CD14-positive monocyte (primary cell): ENCODE results near the gene CDH11. TPM values are rescaled to one million over a fixed set of nuclear protein-coding genes. Genes with fewer than 3 reads are reported as not detected.

Experiments
- DNase-seq, 3 donors: peaks; one replicate each; pipeline ENCODE4 v3.0.0-alpha.2; 2011 to 2022
- H2AFZ ChIP-seq: 2 replicates; pipeline ENCODE4 v1.6.0; 2012; ENCODE audit warnings: mild to moderate bottlenecking, low read depth, low read length, inconsistent platforms; ENCODE audit not compliant: insufficient read depth, poor library complexity, severe bottlenecking
- H3K27ac ChIP-seq, 2 donors: 1 replicate in 1 of 2; 2 replicates in 1 of 2; pipeline ENCODE4 v1.5.1; 2012 to 2013; ENCODE audit warnings: low read length in 2 of 2, control low read depth in 1 of 2, inconsistent platforms in 1 of 2, low read depth in 1 of 2, mild to moderate bottlenecking in 1 of 2
- H3K27me3 ChIP-seq, 2 donors: one replicate each; pipeline versions ENCODE4 v1.6.0 to v1.6.1; 2011 to 2013; ENCODE audit warnings: low read length in 2 of 2; ENCODE audit not compliant: control insufficient read depth in 2 of 2, insufficient read depth in 2 of 2
- H3K36me3 ChIP-seq, 2 donors: replicated peaks in 1 of 2; 1 replicate in 1 of 2; 2 replicates in 1 of 2; pipeline versions ENCODE4 v1.5.1 to v1.6.1; 2012 to 2013; ENCODE audit warnings: low read length in 2 of 2, control low read depth in 1 of 2, inconsistent platforms in 1 of 2, mild to moderate bottlenecking in 1 of 2; ENCODE audit not compliant: insufficient read depth in 2 of 2, control insufficient read depth in 1 of 2
- H3K4me1 ChIP-seq, 2 donors: 1 replicate in 1 of 2; 2 replicates in 1 of 2; pipeline versions ENCODE4 v1.5.1 to v1.6.1; 2012 to 2013; ENCODE audit warnings: low read length in 2 of 2, control low read depth in 1 of 2, inconsistent platforms in 1 of 2, mild to moderate bottlenecking in 1 of 2, moderate library complexity in 1 of 2; ENCODE audit not compliant: insufficient read depth in 2 of 2, control insufficient read depth in 1 of 2
- H3K4me2 ChIP-seq: replicated peaks from 2 replicates; pipeline ENCODE3; 2012; ENCODE audit warnings: low read length, moderate library complexity, mild to moderate bottlenecking; ENCODE audit not compliant: poor library complexity, severe bottlenecking; ENCODE audit errors: extremely low read depth
- H3K4me3 ChIP-seq, 3 experiments: fragments of 200-600 bp in 1 of 3; sonication (generic) in 1 of 3; replicated peaks in 1 of 3; 1 replicate in 2 of 3; 2 replicates in 1 of 3; pipeline ENCODE4 v1.5.1; 2011 to 2013; ENCODE audit warnings: low read length in 3 of 3, mild to moderate bottlenecking in 3 of 3, control low read depth in 2 of 3, low read depth in 2 of 3, inconsistent platforms in 1 of 3, moderate library complexity in 1 of 3
- H3K79me2 ChIP-seq: 2 replicates; pipeline ENCODE4 v1.6.0; 2012; ENCODE audit warnings: mild to moderate bottlenecking, control low read depth, inconsistent platforms, low read length, moderate library complexity; ENCODE audit not compliant: insufficient read depth
- H3K9ac ChIP-seq: 2 replicates; pipeline ENCODE4 v1.6.0; 2017; ENCODE audit warnings: low read length, mild to moderate bottlenecking; ENCODE audit not compliant: insufficient read depth, poor library complexity, severe bottlenecking
- H3K9me3 ChIP-seq, 2 donors: replicated peaks in 1 of 2; 1 replicate in 1 of 2; 2 replicates in 1 of 2; pipeline versions ENCODE4 v1.5.1 to v1.6.1; 2012 to 2013; ENCODE audit warnings: low read length in 2 of 2, control low read depth in 1 of 2; ENCODE audit not compliant: control insufficient read depth in 1 of 2, insufficient read depth in 1 of 2
- H4K20me1 ChIP-seq: 2 replicates; pipeline ENCODE4 v1.6.0; 2012; ENCODE audit warnings: mild to moderate bottlenecking, low read length, control low read depth, moderate library complexity; ENCODE audit not compliant: insufficient read depth
- H3K27ac Mint-ChIP-seq, 7 donors: one replicate each; pipeline ENCODE4 v1.8.0; 2020; ENCODE audit warnings: mild to moderate bottlenecking in 7 of 7, mixed read lengths in 7 of 7, moderate library complexity in 6 of 7, inconsistent platforms in 2 of 7
- H3K27me3 Mint-ChIP-seq, 3 donors: one replicate each; pipeline ENCODE4 v1.8.0; 2021 to 2022; ENCODE audit warnings: low read depth in 3 of 3, mild to moderate bottlenecking in 3 of 3, mixed read lengths in 3 of 3, moderate library complexity in 3 of 3, inconsistent platforms in 1 of 3
- H3K36me3 Mint-ChIP-seq, 2 donors: one replicate each; pipeline ENCODE4 v1.8.0; 2020; ENCODE audit warnings: mixed read lengths in 2 of 2, inconsistent platforms in 1 of 2, mild to moderate bottlenecking in 1 of 2
- H3K4me1 Mint-ChIP-seq: one replicate; pipeline ENCODE4 v1.8.0; 2020; ENCODE audit warnings: mild to moderate bottlenecking, mixed read lengths
- H3K4me3 Mint-ChIP-seq, 2 donors: one replicate each; pipeline ENCODE4 v1.8.0; 2020; ENCODE audit warnings: mild to moderate bottlenecking in 2 of 2, mixed read lengths in 2 of 2, moderate library complexity in 1 of 2
- H3K9me3 Mint-ChIP-seq, 7 donors: one replicate each; pipeline ENCODE4 v1.8.0; 2020 to 2022; ENCODE audit warnings: mixed read lengths in 7 of 7, mild to moderate bottlenecking in 6 of 7, moderate library complexity in 6 of 7, inconsistent platforms in 2 of 7
- CTCF ChIP-seq: fragments of 200-600 bp; IDR thresholded peaks from one replicate; pipeline ENCODE4 v1.8.0; 2022; ENCODE audit warnings: antibody characterized with exemption, mild to moderate bottlenecking
- WGBS: methylation state at CpG from one replicate; pipeline ENCODE4 v1.1.5; 2013; ENCODE audit warnings: missing lambda C conversion rate; ENCODE audit not compliant: insufficient coverage; 5-methylcytosine and 5-hydroxymethylcytosine counted together
- intact Hi-C, 2 donors: fragments of 100-400 bp; cut with micrococcal nuclease; formaldehyde crosslinking; loops; one replicate each; pipeline versions ENCODE4 v1.15.0 to v1.15.1; 2023
- polyA plus RNA-seq, 3 donors: library from polyadenylated mRNA; depleted of rRNA in 1 of 3; unstranded in 2 of 3; stranded (reverse) in 1 of 3; fragments of 300-500 nt in 2 of 3; fragments of >200 nt in 1 of 3; fragmentation: Illumina TruSeq in 2 of 3; gene quantifications; 1 replicate in 2 of 3; 2 replicates in 1 of 3; pipeline ENCODE4 v1.2.3, GENCODE V29; 2012 to 2021

Gene CDH11
- polyA plus RNA-seq, 3 donors = not detected

GRCh38 chr16:65119435-65119834 lies 2.4 kb downstream of the CDH11 start:
- H3K79me2 ChIP-seq = no peaks in the 10 kb centered on the region
- Mint-ChIP-seq H3K9me3 (peaks cover 0 to 11% (median 1%) of the 10 kb centered on the region in 7 donors), H3K27me3 (peaks cover 47 to 63% (median 58%) of the 10 kb centered on the region in 3 donors), H3K4me3 (peak overlapping the region in 1 of 2 donors; percentile 53), H3K36me3 (no peaks in the 10 kb centered on the region), H3K27ac (no peak overlapping the region), H3K4me1 (no peaks in the 10 kb centered on the region)
- H3K4me1 ChIP-seq = no peaks in the 10 kb centered on the region
- intact Hi-C loops = no loop called here
- WGBS = no CpG with 5 or more reads among the region's 2 CpGs
- DNase-seq = no peak
- no peak overlapping the region for H3K27ac ChIP-seq
- peaks cover 0 to 7% of the 10 kb centered on the region in 2 donors for H3K9me3 ChIP-seq
- H3K4me2 ChIP-seq = no peak overlapping the region
- H3K9ac ChIP-seq = no peak overlapping the region
- peaks cover 37 to 62% of the 10 kb centered on the region in 2 donors for H3K27me3 ChIP-seq
- H2AFZ ChIP-seq = no peak overlapping the region
- H4K20me1 ChIP-seq = no peaks in the 10 kb centered on the region
- TF ChIP-seq CTCF = no peak
- no peaks in the 10 kb centered on the region for H3K36me3 ChIP-seq
- no peak overlapping the region for H3K4me3 ChIP-seq

DNA sequence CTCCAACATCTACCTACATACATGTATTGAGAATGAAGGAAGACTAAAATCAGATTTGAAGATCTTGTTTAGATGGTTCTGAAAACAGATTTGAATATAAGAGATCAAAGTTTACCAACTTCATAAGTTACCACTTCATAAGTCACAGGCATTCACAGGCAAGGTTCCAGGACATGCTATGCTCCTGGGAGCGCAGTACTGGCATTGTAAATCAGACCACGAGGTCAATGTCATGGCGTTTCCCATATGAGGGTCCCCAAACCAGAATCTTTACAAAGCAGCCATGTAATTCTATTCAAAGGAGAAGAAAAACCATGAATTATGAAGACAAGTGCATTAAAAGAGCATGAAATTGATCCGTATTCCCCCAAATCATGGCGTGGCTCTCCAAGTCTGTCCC lies 3.0 kb downstream of the CDH11 start:
- no peak overlapping the region for H3K4me2 ChIP-seq
- H3K79me2 ChIP-seq = no peaks in the 10 kb centered on the region

More for the DNA sequence above, 3.0 kb downstream of the CDH11 start:
- peaks cover 0 to 7% of the 10 kb centered on the region in 2 donors for H3K9me3 ChIP-seq
- H3K4me3 ChIP-seq = no peak overlapping the region
- H3K27me3 ChIP-seq = peaks cover 32 to 56% of the 10 kb centered on the region in 2 donors
- no peak overlapping the region for H3K9ac ChIP-seq
- H3K4me1 ChIP-seq = no peaks in the 10 kb centered on the region
- intact Hi-C loops = no loop called here
- no peak for DNase-seq
- H3K27me3 Mint-ChIP-seq = peaks cover 42 to 57% (median 53%) of the 10 kb centered on the region in 3 donors
- TF ChIP-seq CTCF = no peak
- 60% methylated on average over 2 of the region's 5 CpGs for WGBS
- no peak overlapping the region for H3K27ac ChIP-seq
- H3K9me3 Mint-ChIP-seq = peaks cover 0 to 10% (median 1%) of the 10 kb centered on the region in 7 donors
- no peaks in the 10 kb centered on the region for H3K4me1 Mint-ChIP-seq
- no peaks in the 10 kb centered on the region for H4K20me1 ChIP-seq
- H3K36me3 ChIP-seq = no peaks in the 10 kb centered on the region
- no peak overlapping the region for H3K27ac Mint-ChIP-seq
- H2AFZ ChIP-seq = no peak overlapping the region
- no peaks in the 10 kb centered on the region for H3K36me3 Mint-ChIP-seq
- H3K4me3 Mint-ChIP-seq = peak overlapping the region in 1 of 2 donors; percentile 60
